RCC 7860 (cell line): Measurements from ENCODE around the gene LXN.

Experiments
- DNase-seq: peaks from one replicate; pipeline ENCODE4 v3.0.0-alpha.2; 2015; ENCODE audit warnings: low spot score
- FAIRE-seq: peaks from 2 replicates; lab custom pipeline; 2012; peaks lifted over from hg19 to GRCh38; lab: Jason Lieb, UNC

LXN gene

DNA sequence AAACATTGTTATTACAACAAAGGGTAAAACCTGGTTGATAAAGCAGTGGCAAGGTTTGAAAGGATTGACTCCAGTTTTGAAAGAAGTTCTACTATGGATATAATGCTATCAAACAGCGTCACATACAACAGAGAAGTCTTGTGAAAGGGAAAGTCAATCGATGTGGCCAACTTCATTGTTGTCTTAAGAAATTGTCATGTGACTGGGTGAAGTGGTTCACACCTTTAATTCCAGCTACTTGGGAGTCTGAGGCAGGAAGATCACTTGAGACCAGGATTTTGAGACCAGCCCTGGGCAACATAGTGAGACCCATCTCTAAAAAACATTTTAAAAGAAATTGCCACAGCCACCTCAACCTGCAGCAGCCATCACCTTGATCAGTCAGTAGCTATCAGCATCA, 6.2 kb upstream of the LXN start:
- DNase-seq, result no peak
- FAIRE-seq, result no peak

DNA sequence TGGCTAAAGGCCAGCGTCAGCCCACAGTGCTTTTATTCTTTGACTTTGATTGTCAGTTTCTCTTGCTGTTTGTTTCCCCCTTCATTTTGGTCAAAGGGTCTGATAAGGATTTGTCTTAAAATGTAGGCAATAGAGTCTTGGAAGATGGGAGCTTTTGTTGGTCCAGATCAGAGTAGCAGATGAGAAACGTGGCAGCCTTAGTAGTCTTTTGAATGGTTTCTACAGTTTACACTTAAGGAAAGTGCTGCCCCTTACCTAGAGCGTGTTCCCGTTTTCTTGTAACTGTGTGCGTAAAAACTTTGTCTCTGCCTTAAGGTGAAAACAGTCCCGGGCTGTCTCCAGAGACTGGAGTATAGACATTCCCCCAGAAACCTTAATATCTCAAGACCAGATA, 630 bp downstream of the LXN start:
- DNase-seq, result no peak
- no peak for FAIRE-seq

DNA sequence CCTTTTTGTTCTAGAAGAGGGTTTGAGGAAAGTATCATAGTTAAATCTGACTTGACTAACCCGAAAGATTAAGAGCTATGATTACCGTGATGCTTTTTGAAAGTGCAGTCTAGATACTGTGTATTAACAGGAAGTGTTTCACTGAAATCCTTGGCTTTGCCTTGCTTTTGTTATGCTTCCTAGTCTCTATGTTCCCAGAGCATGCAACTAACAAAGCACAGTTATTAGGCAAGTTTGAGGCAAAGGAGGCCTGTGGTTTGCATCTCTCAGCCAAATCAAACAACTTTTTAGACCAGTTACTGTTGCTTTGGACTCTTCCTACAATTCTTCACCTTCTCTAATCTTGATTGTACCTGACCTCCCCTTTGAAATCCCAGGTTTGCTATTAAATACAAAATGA, 3.9 kb downstream of the LXN start:
- FAIRE-seq, result no peak
- DNase-seq, result no peak

DNA sequence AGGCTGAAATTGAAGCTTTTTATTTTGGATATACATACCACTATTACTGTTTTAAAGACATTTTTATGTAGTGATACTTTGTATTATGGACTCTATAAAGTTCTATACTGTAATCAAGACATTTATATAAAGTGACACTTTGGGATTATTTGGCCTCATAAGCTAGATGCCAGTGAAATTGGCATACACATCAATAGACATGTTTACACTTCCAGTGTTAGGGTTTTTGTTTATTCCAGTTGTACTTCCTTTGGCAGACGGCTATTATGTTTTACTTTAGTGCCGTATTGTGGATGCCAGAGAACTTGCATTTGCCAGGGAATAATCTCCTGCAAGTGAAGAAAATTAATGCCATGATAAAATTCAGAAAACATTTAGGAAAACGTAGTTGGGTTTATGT, 6.0 kb downstream of the LXN start:
- FAIRE-seq (no peak), DNase-seq (no peak)

DNA sequence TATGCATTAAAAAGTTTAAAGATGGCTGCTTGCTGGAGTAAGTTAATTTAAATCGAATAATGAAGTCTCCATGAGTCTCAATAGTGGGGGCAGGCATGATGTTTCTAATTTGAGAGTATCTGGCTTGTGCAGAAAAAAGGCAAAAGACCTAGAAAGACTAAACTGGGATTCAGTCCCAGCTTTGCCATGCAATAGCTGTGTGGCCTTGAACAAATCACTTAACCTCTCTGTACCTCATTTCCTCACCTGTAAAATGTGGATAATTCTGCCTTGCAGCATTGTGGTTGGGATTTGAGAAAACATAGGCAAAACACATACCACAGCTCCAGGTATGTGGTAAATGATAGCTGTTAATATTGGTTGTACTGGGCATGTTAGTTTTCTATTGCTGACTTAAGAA, 8.6 kb downstream of the LXN start:
- DNase-seq, result no peak
- no peak for FAIRE-seq

DNA sequence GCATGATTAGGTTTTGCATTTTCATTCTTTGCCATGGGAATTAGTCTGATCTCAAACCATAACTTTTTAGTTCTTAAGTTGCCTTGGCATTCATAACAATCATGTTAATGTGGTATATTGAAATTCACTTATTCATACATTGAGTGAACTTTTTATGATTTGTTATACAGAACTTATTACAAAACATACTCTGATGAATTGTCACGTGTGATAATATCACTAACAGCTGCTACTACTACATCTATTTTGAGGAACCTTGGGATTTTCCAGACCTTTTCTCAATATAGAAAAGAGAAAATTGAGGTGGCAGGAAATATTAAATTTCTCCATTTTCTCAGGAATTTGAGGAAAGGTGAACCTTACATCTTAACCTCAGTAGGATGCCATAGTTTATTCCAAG, 9.2 kb downstream of the LXN start:
- DNase-seq (no peak), FAIRE-seq (no peak)

DNA sequence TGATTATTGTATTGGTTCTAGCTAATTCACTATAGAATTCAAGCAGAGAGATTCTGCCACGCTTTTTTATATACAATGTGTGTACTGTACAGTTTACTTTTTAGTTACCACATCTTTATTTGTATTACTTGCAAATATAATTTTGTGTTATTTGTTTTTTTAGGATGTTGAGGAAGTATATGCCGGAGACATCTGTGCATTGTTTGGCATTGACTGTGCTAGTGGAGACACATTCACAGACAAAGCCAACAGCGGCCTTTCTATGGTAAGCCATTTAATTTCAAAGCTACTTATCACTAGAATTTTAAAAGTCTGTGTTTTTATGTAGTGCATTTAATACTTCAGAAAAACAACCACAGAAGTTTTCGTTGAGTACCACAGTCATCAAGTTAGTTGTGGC, 11.7 kb downstream of the LXN start:
- DNase-seq, result no peak
- no peak for FAIRE-seq

DNA sequence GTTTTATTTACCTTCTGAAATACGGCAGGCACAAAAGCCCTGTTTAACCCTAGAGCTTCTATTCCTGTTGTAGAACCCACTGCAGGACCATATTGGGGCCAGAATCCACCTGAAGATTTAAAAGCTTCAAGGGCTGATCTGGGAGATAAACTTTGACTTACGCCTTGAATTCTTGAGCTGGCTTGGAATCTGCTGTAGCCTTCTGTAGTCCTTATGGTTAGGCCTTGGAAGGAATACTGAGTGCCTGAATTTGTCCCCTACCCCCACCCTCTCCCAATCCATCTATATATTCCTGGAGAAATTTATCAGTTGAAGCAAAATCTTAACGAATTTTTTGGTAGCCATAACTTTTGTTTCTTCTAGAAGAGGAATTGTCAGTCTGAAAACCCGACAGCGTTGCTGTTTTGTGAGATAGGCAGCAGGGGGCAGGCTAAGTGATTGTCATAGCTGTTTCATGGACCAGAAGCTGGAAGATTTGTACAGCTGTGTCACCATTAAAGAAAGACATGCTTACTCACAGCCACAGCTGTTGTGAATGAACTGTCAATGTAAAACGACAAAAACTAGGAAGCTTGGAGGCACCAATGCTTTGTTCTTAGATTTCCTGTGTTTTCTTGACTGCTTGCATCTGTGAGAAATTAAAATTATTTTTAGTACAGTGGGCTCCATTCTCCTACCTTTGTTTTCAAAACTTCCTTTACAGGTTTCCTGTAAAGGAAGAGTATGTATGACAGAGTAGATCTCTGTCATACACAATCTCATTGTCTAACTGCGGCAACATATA, 12.8 kb downstream of the LXN start:
- FAIRE-seq, result peak; percentile 78

DNA sequence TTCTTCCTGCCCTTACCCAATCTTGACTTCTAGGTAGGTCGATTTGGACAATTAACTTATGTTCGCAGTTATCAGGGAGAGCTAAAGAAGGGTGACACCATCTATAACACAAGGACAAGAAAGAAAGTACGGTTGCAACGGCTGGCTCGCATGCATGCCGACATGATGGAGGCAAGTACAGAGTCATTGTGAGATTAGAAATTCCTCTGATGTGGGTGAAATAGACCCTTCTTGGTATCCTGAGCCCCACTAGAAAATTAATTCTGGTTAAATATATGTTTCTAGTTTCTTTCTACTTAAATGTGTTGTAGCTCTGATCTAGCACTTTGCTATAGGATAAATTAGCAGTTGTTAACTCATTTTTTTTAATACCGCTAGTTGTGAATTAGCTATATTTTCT, 13.6 kb downstream of the LXN start:
- no peak for FAIRE-seq
- DNase-seq, result no peak

More for the DNA sequence above, 12.8 kb downstream of the LXN start:
- peak; percentile 64 for DNase-seq

DNA sequence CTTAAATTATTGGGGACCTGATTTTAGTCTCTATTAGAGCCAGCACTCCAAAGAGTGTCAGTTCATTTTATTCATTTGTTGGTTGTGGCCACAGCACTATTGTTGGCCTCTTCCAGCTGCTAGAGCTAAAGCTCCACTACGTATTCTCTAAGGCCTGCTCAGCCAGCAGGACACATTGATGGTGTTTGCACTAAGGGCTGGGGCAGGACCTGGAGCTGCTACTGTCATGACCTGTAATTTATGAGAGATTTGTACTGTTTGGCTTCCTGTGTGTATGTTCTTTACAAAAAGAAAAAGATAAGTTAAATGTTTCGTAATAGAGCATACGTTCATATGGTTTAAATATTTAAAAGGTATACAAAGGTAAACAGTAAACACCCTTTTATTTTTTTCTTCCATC, 20.0 kb downstream of the LXN start:
- FAIRE-seq (no peak), DNase-seq (no peak)

DNA sequence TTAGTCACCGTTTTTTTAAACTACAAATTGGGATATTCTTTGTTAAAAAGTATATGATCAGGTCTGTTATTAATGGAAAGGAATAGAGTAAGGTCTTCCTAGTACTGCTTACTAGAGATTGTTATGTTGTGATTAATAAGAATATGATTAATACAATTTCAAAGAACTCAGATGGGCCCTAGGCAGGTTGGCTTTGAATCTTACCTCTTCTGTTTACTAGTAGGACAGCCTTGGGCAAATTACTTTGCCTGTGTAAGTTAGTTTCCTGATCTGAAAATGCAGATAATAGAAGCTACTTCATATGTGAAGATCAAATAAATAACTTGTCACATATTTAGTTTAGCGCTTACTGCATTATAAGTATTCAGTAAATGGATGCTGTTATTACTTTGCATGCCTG, 21.3 kb downstream of the LXN start:
- FAIRE-seq (no peak), DNase-seq (no peak)

DNA sequence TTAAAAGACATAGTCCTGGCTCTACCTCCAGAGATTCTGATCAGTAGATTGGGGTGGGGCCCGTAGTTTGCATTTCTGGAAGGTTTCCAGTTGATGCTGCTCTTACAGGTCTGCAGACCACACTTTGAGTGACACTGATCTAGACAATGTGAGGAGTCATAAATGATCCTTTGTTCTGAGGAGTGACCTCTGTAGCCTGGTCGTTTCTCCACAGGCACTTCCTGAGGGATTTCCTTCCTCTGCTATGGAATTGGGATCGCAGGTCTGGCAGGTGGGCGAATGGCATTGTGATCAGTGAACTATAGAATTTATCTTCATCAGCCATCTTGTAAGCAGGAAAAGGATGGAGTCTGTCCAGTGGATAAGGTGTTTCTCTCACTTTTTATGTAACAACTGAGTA, 22.7 kb downstream of the LXN start:
- no peak for FAIRE-seq
- DNase-seq, result no peak

DNA sequence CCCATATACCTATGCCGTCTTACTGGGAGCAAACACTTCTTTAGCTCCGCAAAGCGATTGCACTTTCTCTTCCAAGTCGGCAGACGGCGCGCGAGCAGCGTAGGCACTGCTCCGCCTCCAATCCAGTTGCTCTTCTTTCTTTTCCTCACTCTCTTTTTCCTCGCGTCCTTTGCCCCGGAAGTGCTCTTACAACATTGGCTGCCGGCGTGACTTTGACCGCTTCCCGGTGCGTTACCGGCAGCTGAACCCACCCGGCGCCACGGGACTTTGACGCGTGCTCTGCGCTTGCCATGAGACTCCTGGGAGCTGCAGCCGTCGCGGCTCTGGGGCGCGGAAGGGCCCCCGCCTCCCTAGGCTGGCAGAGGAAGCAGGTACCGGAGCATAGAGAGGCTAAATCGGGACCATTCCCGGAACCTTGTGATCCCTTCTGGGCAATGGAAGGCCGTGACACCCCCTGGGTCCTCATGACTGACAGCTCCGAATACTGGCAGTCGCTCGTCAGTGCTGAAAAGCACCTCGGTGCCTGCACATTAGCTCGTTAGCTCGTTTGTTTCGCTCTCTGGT, 28.0 kb downstream of the LXN start, which contains the start of gene GFM1:
GFM1 (plus strand) TSS at position 183 of the 564 bp plus-strand sequence; CDS start at position 291, 108 bp downstream.
- peak; percentile 81 for FAIRE-seq
- peak; percentile 93 for DNase-seq

DNA sequence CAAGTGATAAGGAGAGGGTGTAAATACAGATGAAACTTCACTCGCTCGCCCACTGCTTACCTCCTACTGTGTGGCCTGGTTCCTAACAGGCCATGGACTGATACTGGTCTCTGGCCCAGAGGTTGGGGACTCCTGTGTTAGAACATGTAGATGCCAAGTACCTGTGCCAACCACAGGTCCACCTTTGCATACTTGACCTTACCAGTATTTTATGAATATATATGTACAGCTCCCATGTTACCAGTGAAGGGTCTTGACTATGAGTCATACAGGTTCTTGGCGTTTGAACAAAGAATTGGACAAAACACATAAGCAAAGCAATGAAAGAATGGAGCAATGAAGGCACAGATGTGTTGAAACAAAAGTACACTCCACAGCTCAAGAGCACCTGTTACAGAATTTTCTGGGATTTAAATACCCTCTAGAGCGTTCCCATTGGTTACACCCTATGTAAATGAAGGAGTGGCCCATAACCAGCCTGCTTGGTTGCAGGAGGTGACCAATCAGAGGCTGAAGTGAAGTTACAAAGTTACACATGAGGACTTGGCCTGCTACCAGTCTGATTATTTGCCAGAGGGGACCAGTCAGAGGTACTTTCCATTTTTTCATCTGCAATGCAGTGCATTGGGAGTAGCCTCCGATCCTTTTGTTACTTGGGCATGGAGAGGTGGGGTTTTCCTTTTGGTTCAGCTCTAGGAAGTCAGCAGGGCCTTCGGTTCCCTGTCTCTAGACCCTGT, 29.8 kb downstream of the LXN start:
- DNase-seq, result no peak
- FAIRE-seq, result no peak

DNA sequence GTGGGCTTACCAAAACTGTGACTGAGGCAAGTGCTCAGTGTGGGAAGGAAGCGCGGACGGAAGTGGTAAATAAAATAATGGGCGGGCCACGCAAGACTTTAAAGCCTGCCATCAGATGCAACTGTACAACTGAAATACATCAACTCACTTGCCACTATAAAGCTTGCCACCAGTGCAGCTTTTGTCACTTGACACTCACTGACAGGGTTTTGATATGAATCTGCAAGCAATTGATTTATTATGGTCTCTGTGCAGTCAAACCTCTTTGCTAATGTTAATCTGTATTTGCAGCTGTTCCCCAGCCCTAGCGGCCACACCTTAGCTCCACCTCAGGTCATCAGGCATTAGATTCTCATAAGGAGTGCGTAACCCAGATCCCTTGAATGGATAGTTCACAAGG, 30.4 kb downstream of the LXN start:
- FAIRE-seq, result no peak
- no peak for DNase-seq

DNA sequence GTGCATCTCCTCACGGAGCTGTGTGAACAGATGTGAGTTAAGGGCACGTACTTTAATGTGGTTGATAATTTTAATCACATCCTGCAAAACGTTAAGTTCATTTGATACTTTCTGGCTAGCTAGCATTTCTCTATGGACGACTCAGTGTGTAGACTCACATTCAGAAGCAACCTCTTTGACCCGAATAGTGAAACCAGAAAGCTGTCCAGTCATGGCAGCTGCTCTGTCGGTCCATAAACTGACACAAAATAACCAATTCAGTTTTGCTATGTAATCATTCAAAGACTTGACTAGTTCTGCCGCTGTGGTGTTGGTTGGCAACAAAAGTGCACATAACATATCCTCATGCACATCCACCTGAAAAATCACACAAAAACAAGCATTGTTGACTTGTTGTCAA, 31.8 kb downstream of the LXN start:
- DNase-seq (no peak), FAIRE-seq (no peak)

DNA sequence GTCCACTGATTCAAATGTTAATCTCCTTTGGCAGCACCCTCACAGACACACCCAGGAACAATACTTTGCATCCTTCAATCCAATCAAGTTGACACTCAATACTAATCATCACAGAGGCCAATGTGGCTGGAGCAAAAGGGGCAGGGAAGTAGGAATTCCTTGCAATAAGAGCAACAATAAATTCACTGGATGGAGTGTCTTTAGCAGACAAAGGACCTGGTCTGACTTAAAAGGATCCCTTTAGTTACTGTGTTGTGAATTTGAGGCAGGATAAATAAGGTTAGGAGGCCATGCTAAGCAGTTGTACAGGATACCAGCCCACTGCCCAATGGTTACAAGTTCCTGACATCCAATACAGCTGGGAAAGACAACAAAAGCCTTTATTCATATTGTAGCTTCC, 40.5 kb downstream of the LXN start:
- DNase-seq (no peak), FAIRE-seq (no peak)

DNA sequence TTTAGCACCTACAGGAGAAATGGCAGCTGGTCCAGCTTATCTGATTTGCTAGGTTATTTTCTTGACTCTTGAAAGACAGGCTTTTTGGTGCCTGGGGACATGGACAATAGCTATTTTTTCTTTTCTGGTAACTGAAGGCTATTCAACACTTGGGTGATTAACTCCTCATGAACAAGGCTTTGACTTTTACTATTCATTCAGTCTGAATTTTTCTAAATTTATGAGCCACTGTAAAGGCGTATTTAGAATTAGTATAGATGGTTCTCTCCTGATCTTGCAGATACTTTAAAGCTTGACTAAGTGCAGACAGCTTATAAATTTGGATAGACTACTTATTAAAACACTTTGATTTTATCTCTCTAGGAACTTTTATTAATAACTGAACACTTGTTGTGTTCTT, 46.6 kb downstream of the LXN start:
- no peak for DNase-seq
- no peak for FAIRE-seq

DNA sequence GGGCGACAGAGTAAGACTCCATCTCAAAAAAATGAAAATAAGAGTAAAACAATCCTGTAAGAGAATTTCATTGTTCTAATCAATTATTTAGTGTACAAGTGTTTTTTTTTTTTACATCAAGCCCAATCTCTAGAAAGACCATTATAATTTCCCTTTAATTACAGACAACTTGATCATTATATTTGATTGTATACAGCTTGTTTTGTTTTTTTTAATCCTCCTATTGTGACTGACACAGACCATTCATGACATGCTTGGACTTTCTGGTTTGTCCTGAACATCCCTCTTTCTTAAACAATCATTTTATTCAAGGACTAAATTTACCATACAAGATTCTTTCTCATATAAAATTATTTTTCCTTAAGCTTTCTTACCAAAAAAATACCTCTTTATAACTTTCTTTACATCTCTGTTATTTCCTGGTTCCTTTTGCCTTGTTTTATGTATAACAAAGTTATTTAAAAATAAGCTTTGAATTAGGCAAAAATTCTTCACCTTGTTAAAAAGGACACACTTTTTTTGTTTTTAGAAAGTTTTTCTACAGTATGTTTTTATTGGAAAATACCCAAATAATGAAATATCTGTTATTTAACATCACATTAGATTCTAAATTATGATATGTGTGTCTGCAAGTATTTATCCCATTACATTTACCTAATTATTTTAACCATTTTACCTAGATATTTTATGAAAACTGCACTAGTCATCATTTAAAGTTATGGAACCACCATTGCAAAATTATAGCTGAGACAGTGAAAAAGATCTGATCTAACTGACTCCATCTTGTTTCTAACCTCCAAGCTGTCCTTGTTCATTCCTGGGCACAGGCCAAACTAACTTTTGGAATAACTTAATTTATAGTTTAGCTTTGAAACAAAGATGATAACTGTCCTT, 54.2 kb downstream of the LXN start:
- DNase-seq (no peak), FAIRE-seq (no peak)
